H9 (cell line): ENCODE results near the gene CDCP1. TPM values are rescaled to one million over a fixed set of nuclear protein-coding genes. Genes with fewer than 3 reads are reported as not detected.

ENCODE experiments used
- DNase-seq: peaks from one replicate; pipeline ENCODE4 v3.0.0-alpha.2; 2017
- H2AFZ ChIP-seq: one replicate; pipeline ENCODE4 v1.6.1; 2013; ENCODE audit warnings: mild to moderate bottlenecking, low read length, control low read depth, moderate library complexity
- H2AK5ac ChIP-seq: 2 replicates; pipeline ENCODE4 v1.6.1; 2013; ENCODE audit warnings: low read length, control low read depth, mixed read lengths; ENCODE audit not compliant: insufficient read length
- H2BK120ac ChIP-seq: one replicate; pipeline ENCODE4 v1.6.1; 2013; ENCODE audit warnings: low read depth, mild to moderate bottlenecking, low read length, control low read depth, inconsistent platforms; ENCODE audit not compliant: poor library complexity, severe bottlenecking
- H2BK12ac ChIP-seq: 2 replicates; pipeline ENCODE4 v1.6.1; 2013; ENCODE audit warnings: low read length, control low read depth, mixed read lengths, low read depth; ENCODE audit not compliant: insufficient read length
- H2BK15ac ChIP-seq: 2 replicates; pipeline ENCODE4 v1.6.1; 2013; ENCODE audit warnings: low read depth, low read length, control low read depth
- H2BK20ac ChIP-seq: one replicate; pipeline ENCODE4 v1.6.1; 2013; ENCODE audit warnings: low read depth, mild to moderate bottlenecking, low read length, control low read depth, inconsistent platforms; ENCODE audit not compliant: poor library complexity, severe bottlenecking
- H2BK5ac ChIP-seq: 2 replicates; pipeline ENCODE4 v1.6.1; 2013; ENCODE audit warnings: low read length, control low read depth, mixed read lengths; ENCODE audit not compliant: insufficient read length
- H3K14ac ChIP-seq: 2 replicates; pipeline ENCODE4 v1.6.1; 2013; ENCODE audit warnings: low read length, control low read depth; ENCODE audit not compliant: insufficient read depth
- H3K18ac ChIP-seq: 2 replicates; pipeline ENCODE4 v1.6.1; 2013; ENCODE audit warnings: low read depth, mild to moderate bottlenecking, mixed read lengths, low read length, control low read depth; ENCODE audit not compliant: insufficient read length
- H3K23ac ChIP-seq: 2 replicates; pipeline ENCODE4 v1.6.1; 2013; ENCODE audit warnings: low read length, control low read depth, mixed read lengths, low read depth; ENCODE audit not compliant: insufficient read length
- H3K23me2 ChIP-seq: 2 replicates; pipeline ENCODE4 v1.6.1; 2013; ENCODE audit warnings: low read depth, mild to moderate bottlenecking, mixed read lengths, low read length, control low read depth; ENCODE audit not compliant: insufficient read length, poor library complexity, severe bottlenecking
- H3K27ac ChIP-seq: 2 replicates; pipeline ENCODE4 v1.5.1; 2013; ENCODE audit warnings: low read length, control low read depth, mixed read lengths, low read depth; ENCODE audit not compliant: insufficient read length
- H3K27me3 ChIP-seq: 2 replicates; pipeline ENCODE4 v1.6.1; 2013; ENCODE audit warnings: low read length, control low read depth, inconsistent platforms; ENCODE audit not compliant: insufficient read depth
- H3K4ac ChIP-seq: 2 replicates; pipeline ENCODE4 v1.6.1; 2013; ENCODE audit warnings: low read depth, mild to moderate bottlenecking, control low read depth, inconsistent platforms, low read length, moderate library complexity
- H3K4me1 ChIP-seq: 2 replicates; pipeline ENCODE4 v1.6.1; 2013; ENCODE audit warnings: low read length, control low read depth, inconsistent platforms; ENCODE audit not compliant: insufficient read depth
- H3K4me2 ChIP-seq: 2 replicates; pipeline ENCODE4 v1.6.1; 2013; ENCODE audit warnings: low read length, control low read depth, mixed read lengths; ENCODE audit not compliant: insufficient read length, insufficient read depth
- H3K56ac ChIP-seq: 2 replicates; pipeline ENCODE4 v1.6.1; 2013; ENCODE audit warnings: low read depth, mild to moderate bottlenecking, mixed read lengths, low read length, control low read depth; ENCODE audit not compliant: insufficient read length
- H3K79me1 ChIP-seq: 2 replicates; pipeline ENCODE4 v1.6.1; 2013; ENCODE audit warnings: low read depth, mild to moderate bottlenecking, moderate library complexity, low read length, control low read depth, inconsistent platforms; ENCODE audit not compliant: insufficient read depth, poor library complexity, severe bottlenecking
- H3K79me2 ChIP-seq: 2 replicates; pipeline ENCODE4 v1.6.1; 2013; ENCODE audit warnings: low read length, control low read depth, inconsistent platforms; ENCODE audit not compliant: insufficient read depth
- H3K9ac ChIP-seq: 2 replicates; pipeline ENCODE4 v1.6.1; 2013; ENCODE audit warnings: low read length, control low read depth, mixed read lengths; ENCODE audit not compliant: insufficient read length; ENCODE audit errors: extremely low read depth
- H3K9me3 ChIP-seq: one replicate; pipeline ENCODE4 v1.6.1; 2013; ENCODE audit warnings: low read depth, low read length, inconsistent platforms; ENCODE audit not compliant: control insufficient read depth
- H3T11ph ChIP-seq: one replicate; pipeline ENCODE4 v1.6.1; 2013; ENCODE audit warnings: mild to moderate bottlenecking, low read length, control low read depth, inconsistent platforms
- H4K20me1 ChIP-seq: one replicate; pipeline ENCODE4 v1.6.1; 2013; ENCODE audit not compliant: control insufficient read depth, insufficient read length, insufficient read depth
- H4K5ac ChIP-seq: 2 replicates; pipeline ENCODE4 v1.6.1; 2013; ENCODE audit warnings: low read depth, mild to moderate bottlenecking, mixed read lengths, low read length, control low read depth; ENCODE audit not compliant: insufficient read length
- H4K8ac ChIP-seq: replicated peaks from 2 replicates; pipeline ENCODE4 v1.6.1; 2013; ENCODE audit warnings: low read length, control low read depth, mixed read lengths, low read depth; ENCODE audit not compliant: insufficient read length
- H4K91ac ChIP-seq: 2 replicates; pipeline ENCODE4 v1.6.1; 2013; ENCODE audit warnings: low read depth, mild to moderate bottlenecking, moderate library complexity, mixed read lengths, low read length, control low read depth; ENCODE audit not compliant: insufficient read length
- H3K27ac Mint-ChIP-seq, 3 experiments: 2 replicates in 2 of 3; 3 replicates in 1 of 3; pipeline ENCODE4 v1.8.0; 2020 to 2021; ENCODE audit warnings: mixed read lengths in 3 of 3, mild to moderate bottlenecking in 1 of 3, moderate library complexity in 1 of 3
- H3K27me3 Mint-ChIP-seq: 2 replicates; pipeline ENCODE4 v1.8.0; 2021; ENCODE audit warnings: low read depth, mild to moderate bottlenecking, moderate library complexity, mixed read lengths
- H3K36me3 Mint-ChIP-seq, 3 experiments: 2 replicates in 2 of 3; 3 replicates in 1 of 3; pipeline ENCODE4 v1.8.0; 2020 to 2021; ENCODE audit warnings: low read depth in 3 of 3, mixed read lengths in 3 of 3; ENCODE audit not compliant: insufficient read depth in 1 of 3
- H3K4me1 Mint-ChIP-seq, 2 experiments: 2 replicates each; pipeline ENCODE4 v1.8.0; 2020; ENCODE audit warnings: mixed read lengths in 2 of 2
- H3K4me3 Mint-ChIP-seq, 2 experiments: 2 replicates in 1 of 2; 3 replicates in 1 of 2; pipeline ENCODE4 v1.8.0; 2020 to 2021; ENCODE audit warnings: mild to moderate bottlenecking in 2 of 2, mixed read lengths in 2 of 2, moderate library complexity in 1 of 2
- H3K9me3 Mint-ChIP-seq, 2 experiments: 2 replicates in 1 of 2; 3 replicates in 1 of 2; pipeline ENCODE4 v1.8.0; 2020; ENCODE audit warnings: mild to moderate bottlenecking in 2 of 2, mixed read lengths in 2 of 2, moderate library complexity in 1 of 2
- CTCF ChIP-seq: fragments of 200-600 bp; sonication (generic); conservative IDR thresholded peaks from 3 replicates; pipeline ENCODE4 v1.8.0; 2021; ENCODE audit warnings: antibody characterized with exemption, mild to moderate bottlenecking
- WGBS: extraction: QIAGEN DNeasy Blood & Tissue Kit; methylation state at CpG from one replicate; pipeline ENCODE4 v1.1.7; 2013; ENCODE audit warnings: missing lambda C conversion rate, low lambda C conversion rate, mixed read lengths; ENCODE audit not compliant: insufficient read length; ENCODE audit errors: extremely low coverage; 5-methylcytosine and 5-hydroxymethylcytosine counted together
- total RNA-seq: library from RNA; stranded (reverse); gene quantifications from 2 replicates; pipeline ENCODE4 v1.2.1, GENCODE V29; 2021

Gene CDCP1
- total RNA-seq, 1 experiment from 2014 or later = 12.9 TPM

- H3K9me3 ChIP-seq = no peaks in the 10 kb centered on the region
- Mint-ChIP-seq H3K9me3 (no peaks in the 10 kb centered on the region; a peak in 1 of 5 replicates), H3K4me1 (peaks cover 30 to 34% of the 10 kb centered on the region in 2 experiments), H3K4me3 (no peak overlapping the region), H3K27me3 (peaks cover 4% of the 10 kb centered on the region), H3K36me3 (no peaks in the 10 kb centered on the region; a peak in 1 of 7 replicates), H3K27ac (no peak overlapping the region)
- no peak overlapping the region for H3T11ph ChIP-seq
- no peak overlapping the region for H2BK120ac ChIP-seq
- H2BK15ac ChIP-seq = no peak overlapping the region
- peaks cover 5% of the 10 kb centered on the region for H3K4me1 ChIP-seq
- no peaks in the 10 kb centered on the region for H3K23me2 ChIP-seq
- H3K9ac ChIP-seq = no peak overlapping the region
- no peak overlapping the region for H4K8ac ChIP-seq
- H4K91ac ChIP-seq = no peak overlapping the region
- no peaks in the 10 kb centered on the region; the same call in 1 of the 2 replicates for H3K79me2 ChIP-seq
- TF ChIP-seq CTCF = peak; percentile 15; the same call in 1 of the 3 replicates
- H3K4ac ChIP-seq = no peak overlapping the region
- no peaks in the 10 kb centered on the region for H3K27me3 ChIP-seq
- H3K18ac ChIP-seq = no peak overlapping the region
- H2AK5ac ChIP-seq = no peak overlapping the region
- no peak overlapping the region for H3K27ac ChIP-seq
- no peak overlapping the region for H3K14ac ChIP-seq
- H4K5ac ChIP-seq = no peak overlapping the region
- H2BK20ac ChIP-seq = no peak overlapping the region
- no peak overlapping the region for H3K23ac ChIP-seq
- no peak overlapping the region for H2BK12ac ChIP-seq
- DNase-seq = no peak
- no peak overlapping the region for H2BK5ac ChIP-seq
- no peaks in the 10 kb centered on the region for H3K79me1 ChIP-seq
- H2AFZ ChIP-seq = no peak overlapping the region
- H4K20me1 ChIP-seq = no peaks in the 10 kb centered on the region
- H3K4me2 ChIP-seq = no peak overlapping the region
- no peak overlapping the region for H3K56ac ChIP-seq
- WGBS = no CpG with 5 or more reads among the region's 5 CpGs
Measured at GRCh38 chr3:45137656-45138181, 8.5 kb downstream of the CDCP1 start.
